OCI-LY1 (cell line): ENCODE data around the gene TBC1D16.

ENCODE experiments used
- EZH2 ChIP-seq: fragments of 200-600 bp; sonication (generic), shearing (Covaris generic); IDR thresholded peaks from 2 replicates; pipeline ENCODE4 v1.8.0; 2017; ENCODE audit warnings: borderline replicate concordance, mixed run types, mild to moderate bottlenecking, antibody characterized with exemption, low read length, moderate library complexity, mixed read lengths
- TF ChIP-seq, protein P1 (sequence below): fragments of 200-600 bp; sonication (generic), shearing (Covaris generic); IDR thresholded peaks from 2 replicates; pipeline ENCODE4 v1.5.1; 2017; ENCODE audit warnings: mild to moderate bottlenecking, antibody characterized with exemption, low read length, moderate library complexity, mixed read lengths

- TF ChIP-seq, protein P1, sequence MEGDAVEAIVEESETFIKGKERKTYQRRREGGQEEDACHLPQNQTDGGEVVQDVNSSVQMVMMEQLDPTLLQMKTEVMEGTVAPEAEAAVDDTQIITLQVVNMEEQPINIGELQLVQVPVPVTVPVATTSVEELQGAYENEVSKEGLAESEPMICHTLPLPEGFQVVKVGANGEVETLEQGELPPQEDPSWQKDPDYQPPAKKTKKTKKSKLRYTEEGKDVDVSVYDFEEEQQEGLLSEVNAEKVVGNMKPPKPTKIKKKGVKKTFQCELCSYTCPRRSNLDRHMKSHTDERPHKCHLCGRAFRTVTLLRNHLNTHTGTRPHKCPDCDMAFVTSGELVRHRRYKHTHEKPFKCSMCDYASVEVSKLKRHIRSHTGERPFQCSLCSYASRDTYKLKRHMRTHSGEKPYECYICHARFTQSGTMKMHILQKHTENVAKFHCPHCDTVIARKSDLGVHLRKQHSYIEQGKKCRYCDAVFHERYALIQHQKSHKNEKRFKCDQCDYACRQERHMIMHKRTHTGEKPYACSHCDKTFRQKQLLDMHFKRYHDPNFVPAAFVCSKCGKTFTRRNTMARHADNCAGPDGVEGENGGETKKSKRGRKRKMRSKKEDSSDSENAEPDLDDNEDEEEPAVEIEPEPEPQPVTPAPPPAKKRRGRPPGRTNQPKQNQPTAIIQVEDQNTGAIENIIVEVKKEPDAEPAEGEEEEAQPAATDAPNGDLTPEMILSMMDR: no peak
- no peak for TF ChIP-seq EZH2
These were observed 114.8 kb downstream of the TBC1D16 start for GRCh38 chr17:79920751-79921410.
